ENCODE results near the gene FGR. TPM values are rescaled to one million over a fixed set of nuclear protein-coding genes. Genes with fewer than 3 reads are reported as not detected.

The FGR gene
- total and polyA plus RNA-seq, 2 experiments from 2014 or later, result not detected

GRCh38 chr1:27635396-27636142, 584 bp upstream of the FGR start:
- Histone ChIP-seq H3K9ac (no peak overlapping the region), H3K9me2 (ENCODE audit: insufficient read depth) (no peaks in the 10 kb centered on the region), H3F3A (ENCODE audit: insufficient read depth) (no peaks in the 10 kb centered on the region), H3K9me3 (ENCODE audit: low read depth) (no peaks in the 10 kb centered on the region), H3K27me3 (replicated peaks; ENCODE audit: insufficient read depth) (no peaks in the 10 kb centered on the region), H3K4me1 (ENCODE audit: insufficient read depth) (no peaks in the 10 kb centered on the region), H3K27ac (no peak overlapping the region), H3K4me3 (no peak overlapping the region), H3K79me2 (ENCODE audit: insufficient read depth) (no peaks in the 10 kb centered on the region), H3K36me3 (ENCODE audit: low read depth) (no peaks in the 10 kb centered on the region), H3K4me2 (ENCODE audit: unreplicated experiment) (no peak overlapping the region), H2AFZ (no peak overlapping the region), H4K20me1 (ENCODE audit: insufficient read depth) (no peaks in the 10 kb centered on the region)
- 98 to 99% methylated on average over 11 of the region's 11 CpGs for WGBS, 2 experiments (ENCODE audit: low coverage in 1 of 2, low lambda C conversion rate in 2 of 2, missing lambda C conversion rate in 2 of 2)
- in situ Hi-C loops (cut with MboI), result no loop called here
- no peak for TF ChIP-seq EZH2phosphoT487 (IDR thresholded peaks at IDR 0.05; ENCODE audit: insufficient read depth, low read depth)
- TF ChIP-seq EZH2 (IDR thresholded peaks at IDR 0.05; ENCODE audit: insufficient read depth, poor library complexity, severe bottlenecking), result no peak
- no peak for DNase-seq

GRCh38 chr1:27634177-27634984, 604 bp downstream of the FGR start:
- DNase-seq, result peak; percentile 61
- H3K9ac ChIP-seq, result peak overlapping the region; percentile 71
- no peak overlapping the region for H3K27ac ChIP-seq
- H3K79me2 ChIP-seq (ENCODE audit: insufficient read depth), result no peaks in the 10 kb centered on the region
- H2AFZ ChIP-seq, result peak overlapping the region; percentile 86
- H3F3A ChIP-seq (ENCODE audit: insufficient read depth), result no peaks in the 10 kb centered on the region
- H3K4me2 ChIP-seq (ENCODE audit: unreplicated experiment), result peak overlapping the region; percentile 47
- H3K36me3 ChIP-seq (ENCODE audit: low read depth), result no peaks in the 10 kb centered on the region
- peak overlapping the region; percentile 64 for H3K4me3 ChIP-seq
- H4K20me1 ChIP-seq (ENCODE audit: insufficient read depth), result no peaks in the 10 kb centered on the region
- H3K9me3 ChIP-seq (ENCODE audit: low read depth), result no peaks in the 10 kb centered on the region
- in situ Hi-C loops (cut with MboI), result no loop called here
- WGBS, 2 experiments (ENCODE audit: low coverage in 1 of 2, low lambda C conversion rate in 2 of 2, missing lambda C conversion rate in 2 of 2), result 10 to 20% methylated on average over 37 to 49 of the region's 63 CpGs
- no peaks in the 10 kb centered on the region for H3K27me3 ChIP-seq (replicated peaks; ENCODE audit: insufficient read depth)
- no peaks in the 10 kb centered on the region for H3K9me2 ChIP-seq (ENCODE audit: insufficient read depth)
- TF ChIP-seq EZH2phosphoT487 (IDR thresholded peaks at IDR 0.05; ENCODE audit: insufficient read depth, low read depth) (no peak), EZH2 (IDR thresholded peaks at IDR 0.05; ENCODE audit: insufficient read depth, poor library complexity, severe bottlenecking) (no peak)
- H3K4me1 ChIP-seq (ENCODE audit: insufficient read depth), result no peaks in the 10 kb centered on the region

- Histone ChIP-seq H3K9me2 (ENCODE audit: insufficient read depth) (no peaks in the 10 kb centered on the region), H3K4me2 (ENCODE audit: unreplicated experiment) (peak overlapping the region; percentile 47), H3K79me2 (ENCODE audit: insufficient read depth) (no peaks in the 10 kb centered on the region), H3K9me3 (ENCODE audit: low read depth) (no peaks in the 10 kb centered on the region), H2AFZ (peak overlapping the region; percentile 86), H3K27me3 (replicated peaks; ENCODE audit: insufficient read depth) (no peaks in the 10 kb centered on the region), H3K4me1 (ENCODE audit: insufficient read depth) (no peaks in the 10 kb centered on the region), H3K36me3 (ENCODE audit: low read depth) (no peaks in the 10 kb centered on the region), H3K9ac (peak overlapping the region; percentile 71), H4K20me1 (ENCODE audit: insufficient read depth) (no peaks in the 10 kb centered on the region), H3F3A (ENCODE audit: insufficient read depth) (no peaks in the 10 kb centered on the region), H3K27ac (no peak overlapping the region), H3K4me3 (peak overlapping the region; percentile 64)
- 34 to 77% methylated on average over 7 to 13 of the region's 17 CpGs for WGBS, 2 experiments (ENCODE audit: low coverage in 1 of 2, low lambda C conversion rate in 2 of 2, missing lambda C conversion rate in 2 of 2)
- no peak for DNase-seq
- in situ Hi-C loops (cut with MboI), result no loop called here
- TF ChIP-seq EZH2phosphoT487 (IDR thresholded peaks at IDR 0.05; ENCODE audit: insufficient read depth, low read depth) (no peak), EZH2 (IDR thresholded peaks at IDR 0.05; ENCODE audit: insufficient read depth, poor library complexity, severe bottlenecking) (no peak)
Observed at GRCh38 chr1:27633640-27634176, 1.3 kb downstream of the FGR start.

GRCh38 chr1:27633298-27633610, 1.7 kb downstream of the FGR start:
- no peak overlapping the region for H3K9ac ChIP-seq
- H3K4me2 ChIP-seq (ENCODE audit: unreplicated experiment), result no peak overlapping the region
- no peaks in the 10 kb centered on the region for H3K9me2 ChIP-seq (ENCODE audit: insufficient read depth)
- DNase-seq, result no peak
- H3K79me2 ChIP-seq (ENCODE audit: insufficient read depth), result no peaks in the 10 kb centered on the region
- 89 to 96% methylated on average over 5 of the region's 5 CpGs for WGBS, 2 experiments (ENCODE audit: low coverage in 1 of 2, low lambda C conversion rate in 2 of 2, missing lambda C conversion rate in 2 of 2)
- no peaks in the 10 kb centered on the region for H3K4me1 ChIP-seq (ENCODE audit: insufficient read depth)
- H3K9me3 ChIP-seq (ENCODE audit: low read depth), result no peaks in the 10 kb centered on the region
- in situ Hi-C loops (cut with MboI), result no loop called here
- TF ChIP-seq EZH2phosphoT487 (IDR thresholded peaks at IDR 0.05; ENCODE audit: insufficient read depth, low read depth), result no peak
- TF ChIP-seq EZH2 (IDR thresholded peaks at IDR 0.05; ENCODE audit: insufficient read depth, poor library complexity, severe bottlenecking), result no peak
- no peak overlapping the region for H3K4me3 ChIP-seq
- no peaks in the 10 kb centered on the region for H3F3A ChIP-seq (ENCODE audit: insufficient read depth)
- no peaks in the 10 kb centered on the region for H3K36me3 ChIP-seq (ENCODE audit: low read depth)
- no peaks in the 10 kb centered on the region for H4K20me1 ChIP-seq (ENCODE audit: insufficient read depth)
- H3K27me3 ChIP-seq (replicated peaks; ENCODE audit: insufficient read depth), result no peaks in the 10 kb centered on the region
- no peak overlapping the region for H2AFZ ChIP-seq
- H3K27ac ChIP-seq, result no peak overlapping the region

All from GM23248 (cell line).